ENCODE results near the gene KCTD19.

The KCTD19 gene

GRCh38 chr16:67242138-67242730, 84.3 kb downstream of the KCTD19 start:
- no peak for TF ChIP-seq CTCF (IDR thresholded peaks at IDR 0.05; ENCODE audit: insufficient read depth, missing control alignments)
- no peak for DNase-seq (ENCODE audit: insufficient read length, low spot score)
- FAIRE-seq = no peak

GRCh38 chr16:67241008-67241900, 85.3 kb downstream of the KCTD19 start:
- TF ChIP-seq CTCF (IDR thresholded peaks at IDR 0.05; ENCODE audit: insufficient read depth, missing control alignments) = no peak
- DNase-seq (ENCODE audit: insufficient read length, low spot score) (no peak), FAIRE-seq (no peak)

GRCh38 chr16:67240506-67240905, 86.0 kb downstream of the KCTD19 start:
- FAIRE-seq (no peak), DNase-seq (ENCODE audit: insufficient read length, low spot score) (no peak)
- TF ChIP-seq CTCF (IDR thresholded peaks at IDR 0.05; ENCODE audit: insufficient read depth, missing control alignments) = no peak

All from D721Med (cell line).